Adrenal gland (tissue), 5 donors: ENCODE results near the gene MAD2L1.

ENCODE experiments used
- CTCF ChIP-seq, 6 experiments: fragments of 450-650 bp in 4 of 6; fragments of 200-600 bp in 2 of 6; sonication (generic) in 1 of 6; IDR thresholded peaks; 1 replicate in 5 of 6; 2 replicates in 1 of 6; pipeline versions ENCODE4 v1.5.1 to v1.8.0; 2016 to 2021; ENCODE audit warnings: antibody characterized with exemption in 6 of 6, mild to moderate bottlenecking in 2 of 6, moderate library complexity in 1 of 6
- POLR2A ChIP-seq, 2 donors: fragments of 450-650 bp; IDR thresholded peaks; one replicate each; pipeline ENCODE4 v1.6.1; 2017; ENCODE audit warnings: antibody characterized with exemption in 2 of 2, mild to moderate bottlenecking in 2 of 2, moderate library complexity in 1 of 2
- donor health status: DM: no; HTN: no; CAD: no.

GRCh38 chr4:120025516-120025915 is 41.1 kb downstream of the MAD2L1 start:
- TF ChIP-seq CTCF (IDR thresholded peaks at IDR 0.05) (no peak), POLR2A (IDR thresholded peaks at IDR 0.05) (no peak)
